ENCODE data around the gene SUPT6H. TPM values are rescaled to one million over a fixed set of nuclear protein-coding genes. Genes with fewer than 3 reads are reported as not detected.

SUPT6H gene
- total RNA-seq, 5 donors from 2014 or later (not counting 1 experiment from before 2014, with no cell fraction given), result 89.2 to 129 (median 95.7) TPM

- H3K4me1 Mint-ChIP-seq, result peaks cover 29 to 40% (median 33%) of the 10 kb centered on the region in 3 donors
Observed at GRCh38 chr17:28715217-28715616, 53.2 kb downstream of the SUPT6H start.

GRCh38 chr17:28716740-28717577 lies 55.0 kb downstream of the SUPT6H start:
- H3K27ac Mint-ChIP-seq, result no peak overlapping the region
- Histone ChIP-seq H3K4me3 (ENCODE audit: control insufficient read depth in 1 of 2, extremely low read depth in 1 of 2, low read length in 1 of 2) (no peak overlapping the region), H3K9me3 (no peaks in the 10 kb centered on the region), H3K27ac (ENCODE audit: low read length) (no peak overlapping the region), H3K4me1 (ENCODE audit: control insufficient read depth in 1 of 2, extremely low read depth in 1 of 2, insufficient read depth in 2 of 2, low read length in 2 of 2) (peaks cover 17 to 57% of the 10 kb centered on the region in 2 experiments), H3K27me3 (replicated peaks in 1 of 2; ENCODE audit: control insufficient read depth in 2 of 2, extremely low read depth in 1 of 2, insufficient read depth in 2 of 2, low read length in 1 of 2) (peaks cover 0 to 42% of the 10 kb centered on the region in 2 experiments), H3K36me3 (ENCODE audit: control insufficient read depth in 2 of 2, extremely low read depth in 1 of 2, insufficient read depth in 1 of 2, low read length in 1 of 2) (peaks cover 0 to 12% of the 10 kb centered on the region in 2 donors)
- H3K27me3 Mint-ChIP-seq, result peaks cover 6 to 29% of the 10 kb centered on the region in 2 donors
- DNase-seq (peak in 1 of 35 experiments; percentile 15), ATAC-seq (replicated peaks in 1 of 4) (no peak)
- POLR2A ChIA-PET, result interaction anchor here in 1 of 2 donors (1.0 kb wide), 1 partner anchor 55 kb away, joined by 4 read pairs; the partner anchor contains the start of genes SDF2 and SUPT6H
- peaks cover 41 to 45% (median 43%) of the 10 kb centered on the region in 3 donors for H3K4me1 Mint-ChIP-seq
- H3K36me3 Mint-ChIP-seq, result peaks cover 17% of the 10 kb centered on the region
- peak overlapping the region; percentile 45 to 98 (median 59) for H3K4me3 Mint-ChIP-seq
- CTCF ChIA-PET, result no interaction called here
- 39% methylated on average over 53 of the region's 63 CpGs for WGBS (ENCODE audit: insufficient coverage)
- H3K9me3 Mint-ChIP-seq, result no peaks in the 10 kb centered on the region

More at GRCh38 chr17:28715217-28715616, 53.2 kb downstream of the SUPT6H start:
- Histone ChIP-seq H3K4me3 (ENCODE audit: control insufficient read depth in 1 of 2, extremely low read depth in 1 of 2, low read length in 1 of 2) (no peak overlapping the region), H3K36me3 (ENCODE audit: control insufficient read depth in 2 of 2, extremely low read depth in 1 of 2, insufficient read depth in 1 of 2, low read length in 1 of 2) (no peaks in the 10 kb centered on the region), H3K27me3 (replicated peaks in 1 of 2; ENCODE audit: control insufficient read depth in 2 of 2, extremely low read depth in 1 of 2, insufficient read depth in 2 of 2, low read length in 1 of 2) (peaks cover 0 to 42% of the 10 kb centered on the region in 2 experiments), H3K27ac (ENCODE audit: low read length) (no peak overlapping the region), H3K4me1 (ENCODE audit: control insufficient read depth in 1 of 2, extremely low read depth in 1 of 2, insufficient read depth in 2 of 2, low read length in 2 of 2) (peaks cover 3 to 52% of the 10 kb centered on the region in 2 experiments), H3K9me3 (no peaks in the 10 kb centered on the region)
- H3K36me3 Mint-ChIP-seq, result peaks cover 6% of the 10 kb centered on the region
- ChIA-PET CTCF (no interaction called here), POLR2A (no interaction called here)
- no peak overlapping the region for H3K27ac Mint-ChIP-seq
- no peak overlapping the region for H3K4me3 Mint-ChIP-seq
- no CpG with 5 or more reads among the region's 2 CpGs for WGBS (ENCODE audit: insufficient coverage)
- no peak for DNase-seq
- ATAC-seq (replicated peaks in 1 of 4), result no peak
- H3K27me3 Mint-ChIP-seq, result peaks cover 6 to 29% of the 10 kb centered on the region in 2 donors
- H3K9me3 Mint-ChIP-seq, result no peaks in the 10 kb centered on the region

- peaks cover 17 to 57% of the 10 kb centered on the region in 2 experiments for H3K4me1 ChIP-seq (ENCODE audit: control insufficient read depth in 1 of 2, extremely low read depth in 1 of 2, insufficient read depth in 2 of 2, low read length in 2 of 2)
- Mint-ChIP-seq H3K36me3 (peaks cover 21% of the 10 kb centered on the region), H3K4me3 (peak within 1 kb of the TSS; percentile 56 to 98 (median 59)), H3K9me3 (no peaks in the 10 kb centered on the region), H3K4me1 (peaks cover 41 to 47% (median 44%) of the 10 kb centered on the region in 3 donors), H3K27me3 (peaks cover 6 to 29% of the 10 kb centered on the region in 2 donors), H3K27ac (peak within 1 kb of the TSS; percentile 13 to 77)
- WGBS (ENCODE audit: insufficient coverage), result 29% methylated on average over 39 of the region's 60 CpGs
- ChIA-PET CTCF (no interaction called here), POLR2A (no interaction called here)
- H3K27me3 ChIP-seq (replicated peaks in 1 of 2; ENCODE audit: control insufficient read depth in 2 of 2, extremely low read depth in 1 of 2, insufficient read depth in 2 of 2, low read length in 1 of 2), result peaks cover 0 to 42% of the 10 kb centered on the region in 2 experiments
- H3K4me3 ChIP-seq (ENCODE audit: control insufficient read depth in 1 of 2, extremely low read depth in 1 of 2, low read length in 1 of 2), result no peak within 1 kb of the TSS
- no peak within 1 kb of the TSS for H3K27ac ChIP-seq (ENCODE audit: low read length)
- no peaks in the 10 kb centered on the region for H3K9me3 ChIP-seq
- ATAC-seq (replicated peaks in 1 of 4) (peak in 2 of 4 experiments; percentile 28 to 37), DNase-seq (peak in 1 of 35 experiments; percentile 32)
- peaks cover 0 to 19% of the 10 kb centered on the region in 2 donors for H3K36me3 ChIP-seq (ENCODE audit: control insufficient read depth in 2 of 2, extremely low read depth in 1 of 2, insufficient read depth in 1 of 2, low read length in 1 of 2)
Observed at GRCh38 chr17:28717578-28718332, 55.8 kb downstream of the SUPT6H start, which contains the start of gene RAB34. RAB34 (minus strand) TSS chr17:28717868; CDS start chr17:28717266, 602 bp downstream.

- Histone ChIP-seq H3K36me3 (ENCODE audit: control insufficient read depth in 2 of 2, extremely low read depth in 1 of 2, insufficient read depth in 1 of 2, low read length in 1 of 2) (peaks cover 0 to 26% of the 10 kb centered on the region in 2 donors), H3K4me3 (ENCODE audit: control insufficient read depth in 1 of 2, extremely low read depth in 1 of 2, low read length in 1 of 2) (no peak overlapping the region), H3K9me3 (no peaks in the 10 kb centered on the region), H3K27me3 (replicated peaks in 1 of 2; ENCODE audit: control insufficient read depth in 2 of 2, extremely low read depth in 1 of 2, insufficient read depth in 2 of 2, low read length in 1 of 2) (peaks cover 0 to 42% of the 10 kb centered on the region in 2 experiments), H3K27ac (ENCODE audit: low read length) (no peak overlapping the region), H3K4me1 (ENCODE audit: control insufficient read depth in 1 of 2, extremely low read depth in 1 of 2, insufficient read depth in 2 of 2, low read length in 2 of 2) (peaks cover 17 to 57% of the 10 kb centered on the region in 2 experiments)
- Mint-ChIP-seq H3K4me3 (peak overlapping the region; percentile 51 to 98 (median 56)), H3K27me3 (peaks cover 6 to 29% of the 10 kb centered on the region in 2 donors), H3K9me3 (no peaks in the 10 kb centered on the region), H3K4me1 (peaks cover 43 to 50% (median 48%) of the 10 kb centered on the region in 3 donors), H3K36me3 (peaks cover 23% of the 10 kb centered on the region), H3K27ac (peak overlapping the region; percentile 13 to 77)
- WGBS (ENCODE audit: insufficient coverage), result 77% methylated on average over 10 of the region's 18 CpGs
- no peak for DNase-seq
- CTCF ChIA-PET, result interaction anchor here in 1 of 2 donors (1.5 to 1.9 kb wide), 4 partner anchors 10 to 233 kb away, joined by 8 to 18 read pairs (median 16); partner anchors contain the start of genes NEK8 and PHF12
- POLR2A ChIA-PET, result interaction anchor here (0.9 to 1.9 kb wide), 3 partner anchors 8 to 32 kb away, joined by 3 to 26 read pairs (median 3); partner anchors contain the start of genes NEK8 (in 1 of the 2) and PROCA1 (in 1 of the 2)
- no peak for ATAC-seq (replicated peaks in 1 of 4)
Observed at GRCh38 chr17:28718333-28719020, 56.5 kb downstream of the SUPT6H start.

GRCh38 chr17:28719021-28719433 lies 57.0 kb downstream of the SUPT6H start:
- Mint-ChIP-seq H3K36me3 (peaks cover 28% of the 10 kb centered on the region), H3K9me3 (no peaks in the 10 kb centered on the region), H3K4me1 (peaks cover 49 to 51% (median 51%) of the 10 kb centered on the region in 3 donors), H3K27me3 (peaks cover 6 to 29% of the 10 kb centered on the region in 2 donors), H3K27ac (peak overlapping the region; percentile 97 to 98), H3K4me3 (peak overlapping the region; percentile 97 to 99 (median 98))
- POLR2A ChIA-PET, result interaction anchor here (0.6 to 1.9 kb wide), 14 partner anchors 8 to 383 kb away, joined by 3 to 26 read pairs (median 4); partner anchors contain the start of genes PHF12 (in 2 of the 2), IFT20 (in 1 of the 2), NEK8 (in 1 of the 2) and PROCA1 (in 1 of the 2)
- CTCF ChIA-PET, result interaction anchor here (0.6 to 1.9 kb wide), 14 partner anchors 8 to 234 kb away, joined by 3 to 18 read pairs (median 6); partner anchors contain the start of genes FAM222B (in 1 of the 2), NEK8 (in 1 of the 2), PHF12 (in 1 of the 2) and PIGS (in 1 of the 2)
- H3K4me3 ChIP-seq (ENCODE audit: control insufficient read depth in 1 of 2, extremely low read depth in 1 of 2, low read length in 1 of 2), result peak overlapping the region; percentile 77 to 86
- peaks cover 1 to 32% of the 10 kb centered on the region in 2 donors for H3K36me3 ChIP-seq (ENCODE audit: control insufficient read depth in 2 of 2, extremely low read depth in 1 of 2, insufficient read depth in 1 of 2, low read length in 1 of 2)
- peaks cover 17 to 57% of the 10 kb centered on the region in 2 experiments for H3K4me1 ChIP-seq (ENCODE audit: control insufficient read depth in 1 of 2, extremely low read depth in 1 of 2, insufficient read depth in 2 of 2, low read length in 2 of 2)
- DNase-seq (no peak), ATAC-seq (replicated peaks in 1 of 4) (peak in 1 of 4 experiments; percentile 1)
- peaks cover 0 to 42% of the 10 kb centered on the region in 2 experiments for H3K27me3 ChIP-seq (replicated peaks in 1 of 2; ENCODE audit: control insufficient read depth in 2 of 2, extremely low read depth in 1 of 2, insufficient read depth in 2 of 2, low read length in 1 of 2)
- 55% methylated on average over 15 of the region's 18 CpGs for WGBS (ENCODE audit: insufficient coverage)
- no peaks in the 10 kb centered on the region for H3K9me3 ChIP-seq
- H3K27ac ChIP-seq (ENCODE audit: low read length), result peak overlapping the region; percentile 75
